Common myeloid progenitor, CD34-positive (primary cell): ENCODE measurements around the gene EEFSEC.

ENCODE experiments used
- CTCF ChIA-PET: fragments of 350-600 bp; sonication (Branson Sonifier 250); formaldehyde crosslinking; loops from one replicate; lab custom pipeline; 2021; ENCODE audit warnings: antibody characterized with exemption; lab: Charles Lee
- POLR2A ChIA-PET: fragments of 350-600 bp; sonication (Branson Sonifier 250); formaldehyde crosslinking; loops from one replicate; lab custom pipeline; 2021; ENCODE audit warnings: antibody characterized with exemption; lab: Charles Lee
- DNase-seq, 3 donors: peaks; one replicate each; pipeline versions ENCODE4 v3.0.0 to v3.0.0-alpha.2; 2013
- H3K27ac ChIP-seq, 2 experiments: 1 replicate in 1 of 2; 2 replicates in 1 of 2; pipeline ENCODE4 v1.7.0; 2013; ENCODE audit warnings: inconsistent platforms in 2 of 2, low read length in 2 of 2, mild to moderate bottlenecking in 2 of 2, low read depth in 1 of 2, moderate library complexity in 1 of 2; ENCODE audit not compliant: severe bottlenecking in 2 of 2, insufficient read depth in 1 of 2, poor library complexity in 1 of 2
- H3K27me3 ChIP-seq, 5 experiments: replicated peaks in 2 of 5; 1 replicate in 3 of 5; 2 replicates in 2 of 5; pipeline versions ENCODE4 v1.6.1 to v1.7.0; 2013; ENCODE audit warnings: low read length in 4 of 5, mild to moderate bottlenecking in 2 of 5, moderate library complexity in 2 of 5, inconsistent platforms in 1 of 5; ENCODE audit not compliant: insufficient read depth in 5 of 5, control insufficient read depth in 4 of 5
- H3K36me3 ChIP-seq, 4 experiments: 1 replicate in 2 of 4; 2 replicates in 2 of 4; pipeline versions ENCODE4 v1.6.1 to v1.7.0; 2013; ENCODE audit warnings: low read length in 3 of 4, control low read depth in 1 of 4, mild to moderate bottlenecking in 1 of 4; ENCODE audit not compliant: control insufficient read depth in 4 of 4, insufficient read depth in 4 of 4
- H3K4me1 ChIP-seq, 4 experiments: 1 replicate in 3 of 4; 2 replicates in 1 of 4; pipeline versions ENCODE4 v1.6.1 to v1.7.1; 2013; ENCODE audit warnings: low read length in 3 of 4, mild to moderate bottlenecking in 3 of 4, control low read depth in 1 of 4, inconsistent platforms in 1 of 4, moderate library complexity in 1 of 4; ENCODE audit not compliant: control insufficient read depth in 4 of 4, insufficient read depth in 4 of 4; ENCODE audit errors: control extremely low read depth in 1 of 4
- H3K4me3 ChIP-seq, 7 experiments: 1 replicate in 4 of 7; 2 replicates in 3 of 7; pipeline versions ENCODE4 v1.5.1 to v1.7.0; 2013; ENCODE audit warnings: mild to moderate bottlenecking in 7 of 7, low read length in 6 of 7, moderate library complexity in 6 of 7, inconsistent platforms in 2 of 7, low read depth in 2 of 7, control low read depth in 1 of 7; ENCODE audit not compliant: insufficient read depth in 4 of 7, control insufficient read depth in 1 of 7; ENCODE audit errors: extremely low read depth in 1 of 7
- H3K9me3 ChIP-seq, 5 experiments: 1 replicate in 4 of 5; 2 replicates in 1 of 5; pipeline versions ENCODE4 v1.6.1 to v1.7.1; 2013; ENCODE audit warnings: low read length in 4 of 5, mild to moderate bottlenecking in 2 of 5, inconsistent platforms in 1 of 5, low read depth in 1 of 5, moderate library complexity in 1 of 5; ENCODE audit not compliant: control insufficient read depth in 4 of 5, insufficient read depth in 2 of 5; ENCODE audit errors: control extremely low read depth in 1 of 5
- WGBS: methylation state at CpG from one replicate; pipeline ENCODE4 v1.1.5; 2013; ENCODE audit not compliant: insufficient coverage; 5-methylcytosine and 5-hydroxymethylcytosine counted together

Gene EEFSEC

DNA sequence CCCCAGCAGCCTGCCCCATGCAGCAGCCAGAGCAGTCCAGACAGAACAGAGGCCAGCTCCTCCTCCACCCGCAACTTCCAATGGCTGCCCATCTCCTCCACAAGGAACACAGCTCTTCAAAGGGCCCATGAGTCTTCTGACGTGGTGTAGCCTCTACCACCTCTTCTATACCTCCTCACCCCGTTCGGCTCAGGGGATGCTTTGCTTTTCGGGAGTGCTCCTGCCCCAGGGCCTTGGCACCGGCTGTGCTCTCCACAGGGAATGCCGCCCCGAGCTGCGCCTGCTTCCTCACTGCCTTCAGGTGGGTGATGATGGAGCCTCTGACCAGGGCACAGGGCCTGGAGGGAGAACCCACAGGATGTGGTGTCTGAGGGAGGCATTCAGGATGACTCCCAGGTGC lies 298.8 kb downstream of the EEFSEC start:
- Histone ChIP-seq H3K27ac (no peak overlapping the region), H3K27me3 (peaks cover 0 to 19% (median 10%) of the 10 kb centered on the region in 5 experiments), H3K4me3 (no peak overlapping the region), H3K4me1 (peaks cover 0 to 29% (median 18%) of the 10 kb centered on the region in 4 experiments), H3K36me3 (no peaks in the 10 kb centered on the region), H3K9me3 (no peaks in the 10 kb centered on the region)
- CTCF ChIA-PET, result interaction anchor here (0.7 to 1.8 kb wide), 4 partner anchors 14 to 157 kb away, joined by 3 to 6 read pairs (median 4); no protein-coding TSS in a partner anchor
- POLR2A ChIA-PET, result no interaction called here
- no peak for DNase-seq
- WGBS, result 98% methylated on average over 8 of the region's 9 CpGs

DNA sequence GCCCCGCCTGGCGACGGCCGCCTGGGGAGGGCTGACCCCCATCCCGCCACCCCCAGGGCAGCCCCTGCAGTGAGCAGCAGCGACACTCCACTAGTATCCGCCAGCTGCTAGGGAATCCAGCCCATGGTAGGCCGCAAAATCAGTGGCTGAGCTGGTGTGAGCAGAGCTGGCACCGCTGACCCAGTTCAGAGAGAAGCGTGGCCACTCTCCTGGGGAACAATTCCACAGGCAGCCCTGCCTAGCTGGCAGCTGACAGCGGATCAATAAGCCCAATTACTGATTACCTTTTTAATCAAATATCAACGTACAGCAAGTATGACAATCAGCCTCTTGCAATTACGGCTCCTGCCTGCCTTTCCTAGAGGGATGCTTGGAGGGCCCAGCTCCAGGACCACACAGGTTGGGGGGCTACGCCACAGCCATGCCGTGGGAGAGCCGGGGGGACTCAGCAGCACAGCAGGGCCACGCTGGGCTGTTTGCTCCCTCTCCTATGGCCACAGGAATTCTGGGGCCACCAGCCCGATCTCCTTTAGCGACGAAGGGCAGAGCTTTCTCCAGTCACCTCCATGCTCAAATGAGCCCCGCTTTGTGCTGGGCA lies 299.5 kb downstream of the EEFSEC start:
- Histone ChIP-seq H3K27me3 (peaks cover 0 to 19% (median 13%) of the 10 kb centered on the region in 5 experiments), H3K4me3 (peak overlapping the region in 1 of 7 experiments; percentile 46), H3K27ac (no peak overlapping the region), H3K36me3 (no peaks in the 10 kb centered on the region), H3K9me3 (no peaks in the 10 kb centered on the region), H3K4me1 (peaks cover 0 to 33% (median 19%) of the 10 kb centered on the region in 4 experiments)
- DNase-seq, result no peak
- ChIA-PET POLR2A (interaction anchor here (1.5 kb wide), 1 partner anchor 30 kb away, joined by 4 read pairs; no protein-coding TSS in a partner anchor), CTCF (interaction anchor here (0.9 to 1.8 kb wide), 5 partner anchors 9 to 156 kb away, joined by 3 to 6 read pairs (median 3); no protein-coding TSS in a partner anchor)
- WGBS, result 87% methylated on average over 16 of the region's 21 CpGs

DNA sequence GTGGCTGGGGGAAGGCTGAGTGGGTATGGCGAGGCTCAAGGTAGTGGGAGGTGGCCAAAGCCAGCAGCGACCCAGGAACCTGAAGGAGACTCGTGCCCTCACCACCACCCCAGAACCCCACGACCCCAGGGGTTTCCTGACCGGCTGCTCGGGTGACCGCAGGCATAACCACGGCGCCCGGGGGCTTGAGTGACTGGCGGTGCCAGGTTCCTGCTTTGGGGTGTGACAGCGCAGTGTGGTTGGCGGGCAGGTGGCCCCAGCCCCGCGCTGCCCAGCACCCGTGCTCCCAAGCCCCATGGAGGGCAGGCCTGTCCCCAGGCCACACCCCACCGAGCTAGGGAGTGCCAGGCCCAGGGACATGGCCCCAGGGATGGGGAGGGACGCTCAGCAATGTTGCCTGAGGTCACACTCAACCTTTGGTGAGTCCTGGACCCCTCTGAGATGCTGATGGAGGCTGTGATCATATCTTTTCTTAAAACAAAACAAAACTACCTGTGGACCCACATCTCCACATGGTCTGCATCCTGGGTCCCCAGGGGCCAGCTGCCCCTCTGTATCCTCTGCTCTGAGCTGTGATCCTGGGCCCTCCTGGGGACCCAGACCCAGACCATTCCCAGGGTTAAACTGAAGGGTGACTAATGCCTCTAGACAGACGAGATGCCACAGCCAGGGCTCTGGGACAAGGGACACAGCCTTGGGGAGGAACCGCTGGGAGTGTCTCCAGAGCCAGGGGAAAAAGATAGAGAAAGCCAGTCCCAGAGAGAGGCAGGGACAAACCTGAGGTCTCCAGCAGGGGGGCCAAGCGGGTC lies 300.4 kb downstream of the EEFSEC start:
- CTCF ChIA-PET, result interaction anchor here (1.0 to 1.5 kb wide), 3 partner anchors 8 to 29 kb away, joined by 3 read pairs; no protein-coding TSS in a partner anchor
- POLR2A ChIA-PET, result interaction anchor here (1.5 kb wide), 1 partner anchor 29 kb away, joined by 4 read pairs; no protein-coding TSS in a partner anchor
- peaks cover 0 to 29% (median 14%) of the 10 kb centered on the region in 4 experiments for H3K4me1 ChIP-seq
- H3K9me3 ChIP-seq, result no peaks in the 10 kb centered on the region
- no peak overlapping the region for H3K27ac ChIP-seq
- H3K4me3 ChIP-seq, result peak overlapping the region in 3 of 7 experiments; percentile 8 to 48 (median 46)
- peak; percentile 60 to 92 (median 89) for DNase-seq
- H3K36me3 ChIP-seq, result no peaks in the 10 kb centered on the region
- 43% methylated on average over 8 of the region's 21 CpGs for WGBS
- peaks cover 0 to 19% (median 13%) of the 10 kb centered on the region in 5 experiments for H3K27me3 ChIP-seq

DNA sequence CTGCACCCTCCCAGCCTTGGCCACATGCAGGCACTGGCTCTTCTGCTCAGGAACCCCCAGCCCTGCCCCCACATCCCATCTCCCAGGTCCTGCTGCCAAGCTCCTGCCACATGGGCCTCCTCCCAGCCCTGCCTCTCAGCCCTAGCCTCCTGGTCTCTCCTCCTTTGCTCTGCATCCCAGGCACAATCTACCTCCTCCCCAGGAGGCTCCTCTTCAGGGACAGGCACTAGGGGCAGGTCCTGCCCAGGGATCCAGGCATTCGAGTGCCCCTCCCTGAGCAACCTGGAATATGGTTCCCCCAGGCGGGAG lies 301.0 kb downstream of the EEFSEC start:
- DNase-seq, result no peak
- Histone ChIP-seq H3K4me1 (peaks cover 0 to 28% (median 13%) of the 10 kb centered on the region in 4 experiments), H3K4me3 (no peak overlapping the region), H3K36me3 (no peaks in the 10 kb centered on the region), H3K27me3 (peaks cover 0 to 19% (median 13%) of the 10 kb centered on the region in 5 experiments), H3K27ac (no peak overlapping the region), H3K9me3 (no peaks in the 10 kb centered on the region)
- CTCF ChIA-PET, result interaction anchor here (1.5 kb wide), 1 partner anchor 29 kb away, joined by 3 read pairs; no protein-coding TSS in a partner anchor
- 87% methylated on average over 2 of the region's 2 CpGs for WGBS
- POLR2A ChIA-PET, result interaction anchor here (1.5 kb wide), 1 partner anchor 29 kb away, joined by 4 read pairs; no protein-coding TSS in a partner anchor

DNA sequence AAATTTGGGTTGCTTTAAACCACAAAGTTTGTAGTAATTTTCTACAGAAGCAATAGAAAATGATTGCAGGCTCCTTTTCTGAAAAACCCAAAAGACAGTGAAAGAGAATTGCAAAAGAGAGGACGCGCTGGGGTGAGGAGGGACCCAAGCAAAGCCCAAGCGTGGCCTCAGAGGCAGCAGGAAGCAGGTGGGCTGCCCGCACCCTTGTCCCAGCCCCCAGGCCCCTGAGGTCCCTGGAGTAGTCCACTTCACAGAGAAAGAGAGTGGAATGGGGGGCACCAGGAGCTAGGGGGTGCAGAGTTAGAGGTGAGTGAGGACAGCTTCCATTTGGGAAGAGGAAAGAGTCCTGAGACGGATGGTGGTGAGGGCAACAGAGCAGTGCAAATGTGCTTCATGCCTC lies 301.8 kb downstream of the EEFSEC start:
- H3K27ac ChIP-seq, result no peak overlapping the region
- H3K27me3 ChIP-seq, result peaks cover 0 to 19% (median 13%) of the 10 kb centered on the region in 5 experiments
- no peak overlapping the region for H3K4me3 ChIP-seq
- DNase-seq, result no peak
- no CpG with 5 or more reads among the region's 5 CpGs for WGBS
- CTCF ChIA-PET, result no interaction called here
- POLR2A ChIA-PET, result no interaction called here
- no peaks in the 10 kb centered on the region for H3K9me3 ChIP-seq
- H3K4me1 ChIP-seq, result peaks cover 0 to 28% (median 13%) of the 10 kb centered on the region in 4 experiments
- H3K36me3 ChIP-seq, result no peaks in the 10 kb centered on the region

DNA sequence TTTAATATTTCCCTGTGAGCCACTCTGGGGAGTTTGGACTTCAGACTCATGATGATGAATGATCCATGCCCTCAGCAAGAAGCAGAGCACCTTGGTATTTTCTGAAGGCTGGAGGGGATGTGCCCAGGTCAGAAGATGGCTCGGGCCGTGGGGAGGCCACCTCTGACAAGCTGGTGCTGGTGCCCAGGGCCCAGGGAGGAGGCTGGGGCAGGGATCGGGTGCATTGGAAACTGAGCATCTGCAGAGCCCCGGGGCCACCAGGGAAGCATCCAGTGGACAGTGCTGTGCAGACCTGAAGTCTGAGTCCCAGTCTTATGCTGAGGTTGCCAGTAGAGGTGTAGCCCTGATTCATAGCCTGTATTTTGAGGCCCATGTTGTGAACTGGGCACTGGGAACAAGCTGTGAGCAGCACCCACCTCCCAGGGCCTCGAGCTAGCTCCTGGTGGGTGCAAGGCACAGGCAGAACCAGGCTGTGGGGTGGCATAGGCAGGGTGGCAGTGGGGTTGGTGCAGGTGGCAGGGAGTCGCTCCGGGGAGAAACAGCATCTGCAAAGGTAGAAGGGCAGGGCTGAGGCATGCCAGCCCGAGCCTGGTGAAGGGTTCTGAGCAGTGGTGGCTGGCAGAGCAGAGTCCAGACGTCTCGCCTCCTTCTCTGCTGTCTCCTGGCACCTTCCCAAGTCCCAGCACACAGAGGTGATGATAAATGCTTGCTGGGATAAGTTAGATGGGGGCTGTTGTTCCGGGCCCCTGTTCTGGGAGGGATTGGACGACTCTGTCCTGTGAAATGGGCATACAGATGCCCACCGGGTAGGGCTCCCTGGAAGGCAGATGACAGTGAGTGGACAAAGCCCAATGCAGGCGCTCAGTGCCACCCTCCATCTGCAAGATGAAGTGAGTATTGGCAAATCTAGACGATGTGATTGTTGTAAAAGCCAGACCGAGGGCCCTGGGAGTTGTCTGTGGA lies 302.8 kb downstream of the EEFSEC start:
- POLR2A ChIA-PET, result interaction anchor here (0.6 kb wide), 1 partner anchor 136 kb away, joined by 5 read pairs; no protein-coding TSS in a partner anchor
- WGBS, result 90% methylated on average over 10 of the region's 16 CpGs
- H3K9me3 ChIP-seq, result no peaks in the 10 kb centered on the region
- no peak for DNase-seq
- peaks cover 0 to 15% (median 13%) of the 10 kb centered on the region in 5 experiments for H3K27me3 ChIP-seq
- no peaks in the 10 kb centered on the region for H3K36me3 ChIP-seq
- H3K4me3 ChIP-seq, result no peak overlapping the region
- H3K27ac ChIP-seq, result no peak overlapping the region
- CTCF ChIA-PET, result no interaction called here
- H3K4me1 ChIP-seq, result peaks cover 0 to 28% (median 13%) of the 10 kb centered on the region in 4 experiments
